DOHH2 (cell line): ENCODE measurements around the gene MAP1B.

ENCODE experiments used
- EZH2phosphoT487 ChIP-seq: fragments of 200-600 bp; sonication (generic); IDR thresholded peaks from 2 replicates; pipeline ENCODE4 v1.6.1; 2017; ENCODE audit warnings: borderline replicate concordance, mild to moderate bottlenecking, antibody characterized with exemption, low read length, moderate library complexity, mixed read lengths
- TF ChIP-seq, protein P1 (sequence below): fragments of 200-600 bp; sonication (generic); IDR thresholded peaks from one replicate; pipeline ENCODE4 v1.5.1; 2014; ENCODE audit warnings: antibody characterized with exemption, mild to moderate bottlenecking, low read depth, low read length; ENCODE audit not compliant: poor library complexity, severe bottlenecking

DNA sequence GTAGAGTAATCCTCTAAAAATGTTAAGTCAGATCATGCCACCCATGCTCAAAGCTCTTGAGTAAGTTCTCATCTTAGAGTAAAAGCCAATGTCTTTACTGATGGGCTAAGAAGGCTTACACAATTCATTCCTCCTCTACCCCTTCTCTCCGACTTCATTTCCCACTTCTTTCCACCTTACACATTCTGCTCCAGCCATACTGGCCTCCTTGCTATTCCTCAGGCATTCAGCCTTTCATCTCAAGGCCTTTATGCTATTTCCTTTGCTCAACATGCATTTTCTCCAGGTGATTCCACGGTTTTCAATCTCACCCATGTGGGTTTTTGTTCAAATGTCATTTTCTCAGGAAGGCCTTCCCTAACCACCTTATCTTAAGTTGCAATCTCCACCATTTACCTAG is 104.9 kb downstream of the MAP1B start:
- TF ChIP-seq, protein P1, sequence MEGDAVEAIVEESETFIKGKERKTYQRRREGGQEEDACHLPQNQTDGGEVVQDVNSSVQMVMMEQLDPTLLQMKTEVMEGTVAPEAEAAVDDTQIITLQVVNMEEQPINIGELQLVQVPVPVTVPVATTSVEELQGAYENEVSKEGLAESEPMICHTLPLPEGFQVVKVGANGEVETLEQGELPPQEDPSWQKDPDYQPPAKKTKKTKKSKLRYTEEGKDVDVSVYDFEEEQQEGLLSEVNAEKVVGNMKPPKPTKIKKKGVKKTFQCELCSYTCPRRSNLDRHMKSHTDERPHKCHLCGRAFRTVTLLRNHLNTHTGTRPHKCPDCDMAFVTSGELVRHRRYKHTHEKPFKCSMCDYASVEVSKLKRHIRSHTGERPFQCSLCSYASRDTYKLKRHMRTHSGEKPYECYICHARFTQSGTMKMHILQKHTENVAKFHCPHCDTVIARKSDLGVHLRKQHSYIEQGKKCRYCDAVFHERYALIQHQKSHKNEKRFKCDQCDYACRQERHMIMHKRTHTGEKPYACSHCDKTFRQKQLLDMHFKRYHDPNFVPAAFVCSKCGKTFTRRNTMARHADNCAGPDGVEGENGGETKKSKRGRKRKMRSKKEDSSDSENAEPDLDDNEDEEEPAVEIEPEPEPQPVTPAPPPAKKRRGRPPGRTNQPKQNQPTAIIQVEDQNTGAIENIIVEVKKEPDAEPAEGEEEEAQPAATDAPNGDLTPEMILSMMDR, result no peak
- TF ChIP-seq EZH2phosphoT487, result no peak
